ENCODE measurements around the gene MIOX.

MIOX gene

DNA sequence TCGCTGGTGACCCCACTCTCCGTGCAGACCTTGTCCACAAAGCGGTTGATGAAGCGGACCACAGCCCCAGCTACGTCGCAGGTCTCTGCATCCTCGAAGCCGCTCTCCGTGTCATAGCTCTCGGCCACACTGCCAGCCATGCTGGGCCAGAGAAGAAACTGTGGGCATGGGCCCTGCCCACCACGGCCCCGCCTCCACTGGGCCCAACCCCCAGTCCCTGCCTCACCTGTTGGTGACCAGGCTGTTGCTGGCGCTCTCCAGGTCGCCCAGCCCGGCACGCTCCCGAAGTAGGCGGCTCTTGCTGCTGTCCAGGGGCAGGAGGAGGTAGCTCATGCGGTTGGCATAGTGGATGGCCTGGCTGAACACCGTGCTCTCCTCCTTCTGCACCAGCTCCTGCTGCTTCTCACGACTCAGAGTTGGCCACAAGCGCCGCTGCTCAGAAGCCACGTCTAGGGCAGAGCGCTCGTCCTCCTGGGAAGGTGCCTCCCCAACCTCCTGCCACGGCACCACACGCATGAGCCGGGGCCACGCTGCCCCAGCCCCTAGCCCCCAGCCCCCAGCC, 24.6 kb upstream of the MIOX start:
- DNase-seq (ENCODE audit: extremely low read depth, low read depth): no peak
- TF ChIP-seq, protein P1, sequence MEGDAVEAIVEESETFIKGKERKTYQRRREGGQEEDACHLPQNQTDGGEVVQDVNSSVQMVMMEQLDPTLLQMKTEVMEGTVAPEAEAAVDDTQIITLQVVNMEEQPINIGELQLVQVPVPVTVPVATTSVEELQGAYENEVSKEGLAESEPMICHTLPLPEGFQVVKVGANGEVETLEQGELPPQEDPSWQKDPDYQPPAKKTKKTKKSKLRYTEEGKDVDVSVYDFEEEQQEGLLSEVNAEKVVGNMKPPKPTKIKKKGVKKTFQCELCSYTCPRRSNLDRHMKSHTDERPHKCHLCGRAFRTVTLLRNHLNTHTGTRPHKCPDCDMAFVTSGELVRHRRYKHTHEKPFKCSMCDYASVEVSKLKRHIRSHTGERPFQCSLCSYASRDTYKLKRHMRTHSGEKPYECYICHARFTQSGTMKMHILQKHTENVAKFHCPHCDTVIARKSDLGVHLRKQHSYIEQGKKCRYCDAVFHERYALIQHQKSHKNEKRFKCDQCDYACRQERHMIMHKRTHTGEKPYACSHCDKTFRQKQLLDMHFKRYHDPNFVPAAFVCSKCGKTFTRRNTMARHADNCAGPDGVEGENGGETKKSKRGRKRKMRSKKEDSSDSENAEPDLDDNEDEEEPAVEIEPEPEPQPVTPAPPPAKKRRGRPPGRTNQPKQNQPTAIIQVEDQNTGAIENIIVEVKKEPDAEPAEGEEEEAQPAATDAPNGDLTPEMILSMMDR (IDR thresholded peaks at IDR 0.05; ENCODE audit: low read depth, low read length, missing control alignments): no peak
- no peak overlapping the region for H3K4me3 ChIP-seq (replicated peaks; ENCODE audit: low read depth, low read length)

DNA sequence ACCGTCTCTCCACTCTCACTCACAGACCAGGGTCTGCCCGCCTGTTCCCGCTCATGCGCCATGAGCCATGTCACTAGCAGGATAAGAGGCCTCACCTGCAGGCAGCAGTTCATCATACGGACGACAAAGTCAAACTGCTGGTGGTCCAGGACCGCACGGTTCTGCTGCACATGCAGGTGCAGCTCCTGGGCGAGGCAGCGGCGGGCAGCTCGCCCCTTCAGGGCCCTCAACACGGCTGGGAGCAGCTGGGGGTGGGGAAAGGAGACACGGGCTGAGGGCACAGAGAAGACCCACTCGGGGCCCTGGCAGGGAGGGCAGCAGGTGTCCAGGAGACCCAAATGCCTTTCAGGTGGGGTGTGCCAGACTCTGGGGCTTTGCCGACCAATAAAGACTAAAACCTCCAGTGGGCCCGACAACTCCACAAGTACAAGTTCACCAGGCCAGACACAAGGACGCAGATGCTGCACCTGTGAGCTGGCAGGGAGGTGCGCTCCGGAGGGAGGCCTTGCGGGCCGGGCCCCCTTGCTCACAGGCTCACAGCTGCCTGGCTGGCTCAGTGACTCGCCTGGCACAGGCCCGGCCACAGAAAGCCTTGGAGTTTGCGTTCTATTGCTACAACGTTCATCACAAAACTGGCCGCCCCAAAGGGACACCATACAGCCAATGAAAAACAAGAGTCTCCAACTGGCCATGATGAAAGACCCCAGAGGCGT, 23.3 kb upstream of the MIOX start:
- no peak for DNase-seq (ENCODE audit: extremely low read depth, low read depth)
- TF ChIP-seq, protein P1 (IDR thresholded peaks at IDR 0.05; ENCODE audit: low read depth, low read length, missing control alignments): no peak
- H3K4me3 ChIP-seq (replicated peaks; ENCODE audit: low read depth, low read length): no peak overlapping the region

DNA sequence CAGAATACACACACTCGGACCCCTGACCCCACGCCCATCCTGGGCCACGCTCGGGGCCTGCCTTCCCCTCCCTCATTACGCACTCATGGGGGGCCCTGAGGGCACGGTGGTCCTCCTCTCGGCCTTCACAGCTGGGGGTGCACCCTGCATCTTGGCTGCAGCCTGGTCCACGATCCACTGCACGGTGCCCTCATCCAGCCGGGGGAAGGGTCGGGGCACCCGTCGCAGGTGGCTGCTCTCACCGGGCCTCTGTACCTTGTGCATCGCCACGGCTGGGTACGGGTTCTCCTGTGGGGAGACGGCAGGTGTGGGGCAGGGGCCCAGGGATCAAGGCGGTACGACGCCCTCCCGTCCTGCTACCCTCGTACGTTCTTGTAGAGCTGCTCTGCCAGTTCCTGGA, 22.2 kb upstream of the MIOX start:
- no peak overlapping the region for H3K4me3 ChIP-seq (replicated peaks; ENCODE audit: low read depth, low read length)
- TF ChIP-seq, protein P1 (IDR thresholded peaks at IDR 0.05; ENCODE audit: low read depth, low read length, missing control alignments): no peak
- DNase-seq (ENCODE audit: extremely low read depth, low read depth): no peak

DNA sequence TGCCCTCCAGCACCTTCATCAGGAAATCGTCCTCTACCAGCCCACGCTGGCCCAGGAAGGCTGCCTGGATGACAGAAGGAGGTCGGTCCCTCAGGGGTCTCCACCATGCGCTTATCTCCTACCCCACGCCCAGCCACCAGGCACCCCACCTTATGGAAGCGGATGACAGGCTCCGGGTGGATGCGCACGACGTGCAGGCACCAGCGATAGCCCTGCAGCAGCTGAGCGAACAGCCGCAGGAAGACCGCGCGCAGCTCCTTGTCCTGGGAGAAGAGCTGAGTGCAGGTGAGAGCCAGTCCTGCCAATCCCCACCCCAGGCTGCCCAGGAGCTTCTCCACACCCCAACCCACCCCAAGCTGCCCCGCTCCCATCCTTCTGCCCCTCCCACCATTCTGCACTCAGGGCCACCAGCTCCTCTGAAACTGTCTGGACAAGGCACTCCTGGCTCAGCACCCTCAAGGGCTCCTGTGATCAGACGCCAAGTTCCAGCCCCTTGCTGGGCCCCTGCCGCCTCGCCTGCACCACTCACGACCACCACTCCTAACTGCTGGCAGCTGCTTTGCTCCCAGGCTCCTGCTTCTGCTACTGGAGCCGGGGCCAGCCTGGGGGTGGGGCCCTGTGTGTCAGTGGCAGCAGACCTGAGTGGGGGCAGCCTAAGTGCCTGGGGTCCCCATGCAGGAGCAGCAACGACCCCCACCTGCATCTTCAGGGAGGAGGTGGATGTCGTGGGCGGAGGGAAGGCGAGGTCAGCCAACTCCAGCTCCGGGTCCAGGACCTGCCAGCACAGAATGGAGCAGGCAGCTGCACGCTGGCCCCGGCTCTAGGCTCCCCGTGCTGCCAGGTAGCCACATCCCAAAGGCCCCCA, 21.4 kb upstream of the MIOX start:
- no peak overlapping the region for H3K4me3 ChIP-seq (replicated peaks; ENCODE audit: low read depth, low read length)
- DNase-seq (ENCODE audit: extremely low read depth, low read depth): no peak
- TF ChIP-seq, protein P1 (IDR thresholded peaks at IDR 0.05; ENCODE audit: low read depth, low read length, missing control alignments): no peak

DNA sequence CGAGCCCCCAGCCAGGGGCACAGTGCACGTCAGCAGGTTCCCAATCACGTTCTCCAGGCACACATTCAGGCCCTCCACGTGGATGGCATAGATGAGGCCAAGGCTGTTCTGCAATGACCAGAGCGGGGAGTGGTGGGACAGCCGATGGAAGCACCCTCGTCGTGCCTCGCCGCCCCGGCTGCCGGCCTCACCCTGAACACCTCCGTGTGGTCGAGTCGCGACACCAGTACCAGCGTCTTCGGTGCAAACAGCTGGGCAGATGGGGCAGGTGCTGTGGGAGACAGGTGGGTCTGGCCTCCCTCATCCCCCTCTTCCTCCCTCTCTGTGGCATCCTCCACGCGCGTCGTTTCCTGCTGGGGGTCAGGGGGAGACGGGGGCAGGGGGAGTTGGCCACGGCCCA, 19.3 kb upstream of the MIOX start:
- H3K4me3 ChIP-seq (replicated peaks; ENCODE audit: low read depth, low read length): no peak overlapping the region
- TF ChIP-seq, protein P1 (IDR thresholded peaks at IDR 0.05; ENCODE audit: low read depth, low read length, missing control alignments): no peak
- DNase-seq (ENCODE audit: extremely low read depth, low read depth): no peak

DNA sequence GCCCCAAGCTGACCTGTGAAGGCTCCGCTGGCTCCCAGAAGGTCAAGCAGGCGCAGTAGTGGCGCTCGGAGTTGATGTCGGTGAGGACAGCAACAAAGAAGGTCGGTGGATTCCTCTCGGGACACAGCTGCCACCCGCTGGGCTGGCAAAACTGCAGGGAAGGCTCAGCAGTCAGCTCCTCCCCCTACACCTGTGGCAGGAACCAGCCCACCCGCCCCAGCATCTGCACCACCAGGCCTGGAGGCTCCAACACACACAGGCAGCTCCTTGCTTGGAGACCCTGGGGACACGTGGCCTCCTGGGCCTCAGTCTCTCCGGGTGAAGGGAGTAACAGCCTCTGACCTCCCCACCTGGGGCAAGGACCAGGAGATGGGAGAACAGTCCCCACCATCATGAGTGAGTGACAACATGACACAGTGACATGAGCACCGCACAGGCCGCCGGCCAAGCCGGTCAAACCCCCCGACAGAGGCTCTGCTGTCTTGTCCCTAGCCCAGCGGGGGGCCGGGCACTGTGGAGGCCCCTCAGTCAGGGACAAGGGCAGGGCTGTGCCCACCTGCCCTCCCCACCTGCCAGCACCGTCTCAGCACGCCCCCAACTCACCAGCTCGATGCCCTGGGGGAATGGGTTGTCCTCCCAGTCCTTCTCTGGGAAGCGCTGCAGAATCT, 18.8 kb upstream of the MIOX start:
- TF ChIP-seq, protein P1 (IDR thresholded peaks at IDR 0.05; ENCODE audit: low read depth, low read length, missing control alignments): no peak
- no peak overlapping the region for H3K4me3 ChIP-seq (replicated peaks; ENCODE audit: low read depth, low read length)
- DNase-seq (ENCODE audit: extremely low read depth, low read depth): no peak

Data from HFF-Myc (cell line).